Neural progenitor cell (in vitro differentiated cells): ENCODE data around the gene AGBL4. TPM values are rescaled to one million over a fixed set of nuclear protein-coding genes. Genes with fewer than 3 reads are reported as not detected.

Source experiments
- DNase-seq: peaks from one replicate; pipeline ENCODE4 v3.0.0-alpha.2; 2016; ENCODE audit warnings: low spot score
- H2AFZ ChIP-seq: fragments of 200-600 bp; sonication (generic); replicated peaks from 2 replicates; pipeline ENCODE4 v1.6.1; 2016; ENCODE audit warnings: antibody characterized with exemption
- H3F3A ChIP-seq: fragments of 200-600 bp; sonication (generic); 2 replicates; pipeline ENCODE4 v1.6.1; 2016; ENCODE audit warnings: antibody characterized with exemption, low read depth
- H3K27ac ChIP-seq: fragments of 200-600 bp; sonication (generic); 2 replicates; pipeline ENCODE4 v1.5.1; 2016; ENCODE audit warnings: mild to moderate bottlenecking
- H3K27me3 ChIP-seq: fragments of 200-600 bp; sonication (generic); 2 replicates; pipeline ENCODE4 v1.6.1; 2016; ENCODE audit warnings: mild to moderate bottlenecking, moderate library complexity
- H3K36me3 ChIP-seq: fragments of 200-600 bp; sonication (generic); 2 replicates; pipeline ENCODE4 v1.5.1; 2016
- H3K4me1 ChIP-seq: fragments of 200-600 bp; sonication (generic); 2 replicates; pipeline ENCODE4 v1.6.1; 2016; ENCODE audit warnings: mixed run types
- H3K4me2 ChIP-seq: fragments of 200-600 bp; sonication (generic); 2 replicates; pipeline ENCODE4 v1.6.1; 2016
- H3K4me3 ChIP-seq: fragments of 200-600 bp; sonication (generic); 2 replicates; pipeline ENCODE4 v1.5.1; 2016
- H3K79me2 ChIP-seq: fragments of 200-600 bp; sonication (generic); 2 replicates; pipeline ENCODE4 v1.6.1; 2016; ENCODE audit warnings: low read depth
- H3K9ac ChIP-seq: fragments of 200-600 bp; sonication (generic); 2 replicates; pipeline ENCODE4 v1.6.1; 2016
- H3K9me3 ChIP-seq: fragments of 200-600 bp; sonication (generic); 2 replicates; pipeline ENCODE4 v1.5.1; 2016; ENCODE audit warnings: low read depth
- H4K20me1 ChIP-seq: fragments of 200-600 bp; sonication (generic); 2 replicates; pipeline ENCODE4 v1.6.1; 2016; ENCODE audit warnings: low read depth
- H3K27ac Mint-ChIP-seq: 3 replicates; pipeline ENCODE4 v1.8.0; 2021; ENCODE audit warnings: mixed read lengths
- H3K27me3 Mint-ChIP-seq: 2 replicates; pipeline ENCODE4 v1.8.0; 2022; ENCODE audit warnings: low read depth, mild to moderate bottlenecking, inconsistent platforms, moderate library complexity, mixed read lengths; ENCODE audit not compliant: insufficient read depth
- H3K36me3 Mint-ChIP-seq: 3 replicates; pipeline ENCODE4 v1.8.0; 2021; ENCODE audit warnings: mixed read lengths
- H3K4me1 Mint-ChIP-seq: 3 replicates; pipeline ENCODE4 v1.8.0; 2021; ENCODE audit warnings: mixed read lengths
- H3K4me3 Mint-ChIP-seq: 3 replicates; pipeline ENCODE4 v1.8.0; 2021; ENCODE audit warnings: mild to moderate bottlenecking, moderate library complexity, mixed read lengths
- H3K9me3 Mint-ChIP-seq: 3 replicates; pipeline ENCODE4 v1.8.0; 2020; ENCODE audit warnings: mixed read lengths
- EZH2 ChIP-seq: fragments of 200-600 bp; sonication (generic); IDR thresholded peaks from 2 replicates; pipeline ENCODE4 v1.6.1; 2017; ENCODE audit warnings: antibody characterized with exemption, mild to moderate bottlenecking, moderate library complexity
- EZH2phosphoT487 ChIP-seq: fragments of 200-600 bp; sonication (generic); IDR thresholded peaks from 2 replicates; pipeline ENCODE4 v1.6.1; 2017; ENCODE audit warnings: antibody characterized with exemption
- total RNA-seq: library from RNA; depleted of rRNA; stranded (reverse); fragments of >200 nt; gene quantifications from 2 replicates; pipeline ENCODE4 v1.2.3, GENCODE V29; 2015; ENCODE audit warnings: low replicate concordance
- TF ChIP-seq, protein P1 (sequence below): fragments of 200-600 bp; sonication (generic); IDR thresholded peaks from 2 replicates; pipeline ENCODE4 v1.5.1; 2017; ENCODE audit warnings: antibody characterized with exemption, mild to moderate bottlenecking

Gene AGBL4
- total RNA-seq, 1 donor from 2014 or later: 1.5 TPM

DNA sequence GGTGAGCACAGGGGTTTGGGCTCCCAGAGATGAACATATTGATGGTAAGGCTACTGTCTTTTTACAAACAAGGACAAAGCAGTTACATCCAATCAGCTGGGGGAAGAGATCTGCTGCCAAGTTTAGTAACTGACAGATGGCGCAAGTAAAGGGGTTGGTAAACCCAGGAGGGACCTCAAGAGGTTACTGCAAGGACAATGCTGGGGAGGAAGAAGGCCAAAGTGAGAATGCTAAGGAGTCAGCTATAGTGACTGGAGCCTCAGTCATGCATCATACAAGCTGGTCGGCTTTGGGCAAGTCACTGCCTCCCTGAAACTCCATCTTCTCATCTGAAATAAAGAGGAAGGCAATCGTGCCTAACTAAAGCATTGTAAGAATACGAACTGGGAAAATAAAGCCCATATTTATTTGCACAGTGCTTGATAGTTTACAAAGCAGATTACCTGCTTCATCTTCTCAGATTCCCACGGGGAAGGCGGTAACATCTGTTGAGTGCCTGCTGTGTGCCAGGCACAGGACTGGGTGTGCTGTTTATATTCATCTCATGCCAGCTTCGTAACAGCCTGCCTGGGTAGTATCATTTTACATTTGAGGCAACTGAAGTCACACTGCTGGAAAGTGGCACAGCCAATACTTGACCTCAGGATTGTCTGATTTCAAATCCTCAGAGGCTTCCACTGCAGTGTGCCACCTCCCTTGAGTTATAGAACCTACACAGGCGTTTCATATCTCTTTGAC, 1361.9 kb downstream of the AGBL4 start:
- Histone ChIP-seq H3K27ac (no peak overlapping the region), H2AFZ (no peak overlapping the region), H3K4me3 (no peak overlapping the region), H3K9me3 (no peaks in the 10 kb centered on the region), H4K20me1 (no peaks in the 10 kb centered on the region), H3K27me3 (no peaks in the 10 kb centered on the region), H3K4me2 (no peak overlapping the region), H3F3A (no peaks in the 10 kb centered on the region), H3K4me1 (no peaks in the 10 kb centered on the region), H3K36me3 (no peaks in the 10 kb centered on the region), H3K79me2 (no peaks in the 10 kb centered on the region), H3K9ac (no peak overlapping the region)
- H3K27ac Mint-ChIP-seq: no peak overlapping the region
- H3K27me3 Mint-ChIP-seq: peaks cover 2% of the 10 kb centered on the region
- no peak overlapping the region for H3K4me3 Mint-ChIP-seq
- H3K9me3 Mint-ChIP-seq: no peaks in the 10 kb centered on the region
- DNase-seq: no peak
- TF ChIP-seq EZH2phosphoT487 (no peak), EZH2 (no peak)
- TF ChIP-seq, protein P1, sequence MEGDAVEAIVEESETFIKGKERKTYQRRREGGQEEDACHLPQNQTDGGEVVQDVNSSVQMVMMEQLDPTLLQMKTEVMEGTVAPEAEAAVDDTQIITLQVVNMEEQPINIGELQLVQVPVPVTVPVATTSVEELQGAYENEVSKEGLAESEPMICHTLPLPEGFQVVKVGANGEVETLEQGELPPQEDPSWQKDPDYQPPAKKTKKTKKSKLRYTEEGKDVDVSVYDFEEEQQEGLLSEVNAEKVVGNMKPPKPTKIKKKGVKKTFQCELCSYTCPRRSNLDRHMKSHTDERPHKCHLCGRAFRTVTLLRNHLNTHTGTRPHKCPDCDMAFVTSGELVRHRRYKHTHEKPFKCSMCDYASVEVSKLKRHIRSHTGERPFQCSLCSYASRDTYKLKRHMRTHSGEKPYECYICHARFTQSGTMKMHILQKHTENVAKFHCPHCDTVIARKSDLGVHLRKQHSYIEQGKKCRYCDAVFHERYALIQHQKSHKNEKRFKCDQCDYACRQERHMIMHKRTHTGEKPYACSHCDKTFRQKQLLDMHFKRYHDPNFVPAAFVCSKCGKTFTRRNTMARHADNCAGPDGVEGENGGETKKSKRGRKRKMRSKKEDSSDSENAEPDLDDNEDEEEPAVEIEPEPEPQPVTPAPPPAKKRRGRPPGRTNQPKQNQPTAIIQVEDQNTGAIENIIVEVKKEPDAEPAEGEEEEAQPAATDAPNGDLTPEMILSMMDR: no peak
- H3K4me1 Mint-ChIP-seq: no peaks in the 10 kb centered on the region
- H3K36me3 Mint-ChIP-seq: no peaks in the 10 kb centered on the region

DNA sequence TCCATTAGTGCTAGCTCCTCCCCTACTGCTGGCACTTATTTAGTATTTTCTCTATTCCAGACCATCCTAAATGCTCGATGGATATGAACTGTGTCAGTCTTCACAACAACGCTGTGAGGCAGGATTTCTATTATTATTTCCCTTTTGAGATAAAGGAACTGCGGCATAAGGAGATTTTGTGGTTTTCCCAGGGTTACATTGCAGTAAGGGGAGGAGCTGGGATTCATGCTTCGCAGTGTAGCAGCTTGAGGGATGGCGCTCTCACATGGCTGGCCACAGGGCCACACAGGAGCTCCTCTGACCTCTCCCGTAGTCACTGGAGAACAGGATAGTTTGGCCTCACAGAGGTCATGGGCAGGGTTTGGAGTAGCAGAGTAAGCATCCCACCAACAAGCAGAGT, 1364.0 kb downstream of the AGBL4 start:
- no peaks in the 10 kb centered on the region for H3K27me3 ChIP-seq
- TF ChIP-seq, protein P1: no peak
- TF ChIP-seq EZH2phosphoT487: no peak
- no peak for TF ChIP-seq EZH2
- H3K27me3 Mint-ChIP-seq: peaks cover 5% of the 10 kb centered on the region
- no peaks in the 10 kb centered on the region for H3K36me3 Mint-ChIP-seq
- H3K4me1 ChIP-seq: peaks cover 6% of the 10 kb centered on the region
- no peak overlapping the region for H3K4me3 ChIP-seq
- no peak overlapping the region for H3K27ac Mint-ChIP-seq
- H3K4me2 ChIP-seq: no peak overlapping the region
- DNase-seq: no peak
- H3K4me3 Mint-ChIP-seq: no peak overlapping the region
- peaks cover 5% of the 10 kb centered on the region for H3K4me1 Mint-ChIP-seq
- H3K9ac ChIP-seq: no peak overlapping the region
- H2AFZ ChIP-seq: no peak overlapping the region
- no peaks in the 10 kb centered on the region for H3K9me3 ChIP-seq
- no peaks in the 10 kb centered on the region for H3K36me3 ChIP-seq
- no peaks in the 10 kb centered on the region for H3K79me2 ChIP-seq
- H3K9me3 Mint-ChIP-seq: no peaks in the 10 kb centered on the region
- H3F3A ChIP-seq: no peaks in the 10 kb centered on the region
- no peaks in the 10 kb centered on the region for H4K20me1 ChIP-seq
- H3K27ac ChIP-seq: no peak overlapping the region

DNA sequence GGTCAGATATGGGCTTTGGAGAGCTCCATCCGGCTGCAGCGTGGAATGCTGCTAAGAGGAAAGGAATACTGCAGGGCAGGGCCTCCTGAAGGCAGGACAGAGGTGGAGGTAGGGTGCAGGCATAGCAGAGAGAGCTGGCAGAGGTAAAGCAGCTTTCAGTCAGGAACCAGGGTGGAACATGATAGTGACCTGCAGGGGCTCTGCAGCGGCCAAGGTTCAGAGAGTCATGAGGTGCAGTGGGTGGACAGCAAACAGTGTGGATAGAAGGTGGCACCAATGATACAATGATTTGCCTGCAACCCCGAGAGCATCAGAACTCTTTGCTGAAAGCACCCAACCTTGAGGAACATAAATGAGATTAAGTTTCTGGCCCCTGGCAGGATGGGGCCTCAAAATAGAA, 1366.3 kb downstream of the AGBL4 start:
- no peaks in the 10 kb centered on the region for H3K79me2 ChIP-seq
- H3K36me3 Mint-ChIP-seq: no peaks in the 10 kb centered on the region
- H4K20me1 ChIP-seq: no peaks in the 10 kb centered on the region
- H3K27me3 ChIP-seq: no peaks in the 10 kb centered on the region
- H2AFZ ChIP-seq: no peak overlapping the region
- no peaks in the 10 kb centered on the region for H3K9me3 ChIP-seq
- DNase-seq: no peak
- no peak overlapping the region for H3K9ac ChIP-seq
- H3K36me3 ChIP-seq: no peaks in the 10 kb centered on the region
- no peaks in the 10 kb centered on the region for H3F3A ChIP-seq
- H3K4me1 ChIP-seq: peaks cover 12% of the 10 kb centered on the region
- H3K27ac ChIP-seq: no peak overlapping the region
- no peaks in the 10 kb centered on the region for H3K9me3 Mint-ChIP-seq
- H3K4me1 Mint-ChIP-seq: peaks cover 5% of the 10 kb centered on the region
- no peak overlapping the region for H3K4me2 ChIP-seq
- H3K27me3 Mint-ChIP-seq: peaks cover 8% of the 10 kb centered on the region
- H3K4me3 ChIP-seq: no peak overlapping the region
- no peak overlapping the region for H3K4me3 Mint-ChIP-seq
- TF ChIP-seq EZH2phosphoT487 (no peak), EZH2 (no peak)
- TF ChIP-seq, protein P1: no peak
- H3K27ac Mint-ChIP-seq: peak overlapping the region; percentile 14
